ENCODE data around the gene PCGF3. TPM values are rescaled to one million over a fixed set of nuclear protein-coding genes. Genes with fewer than 3 reads are reported as not detected.
A peak's percentile ranks its signal among the peaks of the same experiment; 100 is the strongest.

Gene PCGF3
- total and polyA plus RNA-seq, 2 donors from 2014 or later: 21.7 to 59.6 TPM

- intact Hi-C loops (cut with DNase I): no loop called here
- Histone ChIP-seq H3K4me1 (ENCODE audit: control insufficient read depth in 2 of 3, insufficient read depth in 2 of 3, low read depth in 1 of 3, low read length in 3 of 3) (peaks cover 0 to 27% (median 4%) of the 10 kb centered on the region in 3 donors), H3K9me3 (ENCODE audit: control insufficient read depth in 2 of 3, insufficient read depth in 1 of 3, low read length in 3 of 3) (no peaks in the 10 kb centered on the region), H3K27ac (ENCODE audit: low read depth in 2 of 2, low read length in 2 of 2) (no peak overlapping the region), H3K4me3 (ENCODE audit: low read length in 3 of 3) (no peak overlapping the region), H3K36me3 (ENCODE audit: control insufficient read depth in 2 of 3, insufficient read depth in 3 of 3, low read length in 3 of 3) (no peaks in the 10 kb centered on the region), H3K9ac (ENCODE audit: low read length in 3 of 3) (no peak overlapping the region), H3K27me3 (ENCODE audit: control insufficient read depth, insufficient read depth, low read length) (no peaks in the 10 kb centered on the region)
- peak in 1 of 5 donors; percentile 51 for DNase-seq
- no peak for FAIRE-seq
- TF ChIP-seq CTCF (IDR thresholded peaks at IDR 0.05; ENCODE audit: borderline replicate concordance, extremely low read depth, insufficient read depth): no peak
Measured at GRCh38 chr4:685679-686412, 19.8 kb upstream of the PCGF3 start.

- peak overlapping the region in 1 of 2 donors; percentile 53 for H3K27ac ChIP-seq (ENCODE audit: low read depth in 2 of 2, low read length in 2 of 2)
- H3K36me3 ChIP-seq (ENCODE audit: control insufficient read depth in 2 of 3, insufficient read depth in 3 of 3, low read length in 3 of 3): no peaks in the 10 kb centered on the region
- intact Hi-C loops (cut with DNase I): no loop called here
- no peak for TF ChIP-seq CTCF (IDR thresholded peaks at IDR 0.05; ENCODE audit: borderline replicate concordance, extremely low read depth, insufficient read depth)
- peak in 2 of 5 donors; percentile 58 to 78 for DNase-seq
- H3K4me1 ChIP-seq (ENCODE audit: control insufficient read depth in 2 of 3, insufficient read depth in 2 of 3, low read depth in 1 of 3, low read length in 3 of 3): peaks cover 0 to 26% (median 4%) of the 10 kb centered on the region in 3 donors
- no peaks in the 10 kb centered on the region for H3K9me3 ChIP-seq (ENCODE audit: control insufficient read depth in 2 of 3, insufficient read depth in 1 of 3, low read length in 3 of 3)
- no peak for FAIRE-seq
- H3K27me3 ChIP-seq (ENCODE audit: control insufficient read depth, insufficient read depth, low read length): no peaks in the 10 kb centered on the region
- H3K4me3 ChIP-seq (ENCODE audit: low read length in 3 of 3): no peak overlapping the region
- no peak overlapping the region for H3K9ac ChIP-seq (ENCODE audit: low read length in 3 of 3)
Measured at GRCh38 chr4:686413-687040, 19.1 kb upstream of the PCGF3 start.

- DNase-seq: peak in 2 of 5 donors; percentile 61 to 95
- no peaks in the 10 kb centered on the region for H3K36me3 ChIP-seq (ENCODE audit: control insufficient read depth in 2 of 3, insufficient read depth in 3 of 3, low read length in 3 of 3)
- no peak overlapping the region for H3K4me3 ChIP-seq (ENCODE audit: low read length in 3 of 3)
- no peaks in the 10 kb centered on the region for H3K9me3 ChIP-seq (ENCODE audit: control insufficient read depth in 2 of 3, insufficient read depth in 1 of 3, low read length in 3 of 3)
- no peak for TF ChIP-seq CTCF (IDR thresholded peaks at IDR 0.05; ENCODE audit: borderline replicate concordance, extremely low read depth, insufficient read depth)
- H3K27me3 ChIP-seq (ENCODE audit: control insufficient read depth, insufficient read depth, low read length): no peaks in the 10 kb centered on the region
- H3K9ac ChIP-seq (ENCODE audit: low read length in 3 of 3): no peak overlapping the region
- intact Hi-C loops (cut with DNase I): no loop called here
- H3K4me1 ChIP-seq (ENCODE audit: control insufficient read depth in 2 of 3, insufficient read depth in 2 of 3, low read depth in 1 of 3, low read length in 3 of 3): peaks cover 0 to 26% (median 4%) of the 10 kb centered on the region in 3 donors
- peak overlapping the region in 1 of 2 donors; percentile 69 for H3K27ac ChIP-seq (ENCODE audit: low read depth in 2 of 2, low read length in 2 of 2)
- FAIRE-seq: no peak
Measured at GRCh38 chr4:687048-687970, 18.3 kb upstream of the PCGF3 start.

Measured in kidney (tissue), 14 donors.